SK-N-SH treated with all-trans-retinoic acid at 6 μM for 48 hours (cell line): ENCODE results near the gene R3HDML.

Experiments
- ATAC-seq: fragments of 200-7000 bp; cut with Tn5 transposase; 3 replicates; pipeline ENCODE4 v1.9.1; 2020; ENCODE audit warnings: mild to moderate bottlenecking, moderate library complexity
- ARNTL ChIP-seq: fragments of 450-650 bp; formaldehyde crosslinking; IDR thresholded peaks from 2 replicates; pipeline ENCODE4 v1.5.0; 2020; ENCODE audit warnings: low read depth, mild to moderate bottlenecking, moderate library complexity, borderline replicate concordance
- CREB5 ChIP-seq: fragments of 250-450 bp; sonication (Bioruptor Pico); IDR thresholded peaks from 2 replicates; pipeline ENCODE4 v1.5.1; 2020; ENCODE audit warnings: low read depth, mild to moderate bottlenecking, moderate library complexity
- CSDC2 ChIP-seq: fragments of 250-450 bp; sonication (Bioruptor Pico); IDR thresholded peaks from 2 replicates; pipeline ENCODE4 v1.5.0; 2020; ENCODE audit warnings: mild to moderate bottlenecking, moderate library complexity
- CSRNP3 ChIP-seq: fragments of 250-450 bp; sonication (Bioruptor Pico); IDR thresholded peaks from 2 replicates; pipeline ENCODE4 v1.5.1; 2021; ENCODE audit warnings: mild to moderate bottlenecking, moderate library complexity
- ESRRG ChIP-seq: fragments of 250-450 bp; sonication (Bioruptor Pico); IDR thresholded peaks from 2 replicates; pipeline ENCODE4 v1.6.1; 2021; ENCODE audit warnings: mild to moderate bottlenecking
- GLIS3 ChIP-seq: fragments of 250-450 bp; sonication (Bioruptor Pico); IDR thresholded peaks from 2 replicates; pipeline ENCODE4 v1.5.0; 2020; ENCODE audit warnings: mild to moderate bottlenecking, moderate library complexity
- OSR1 ChIP-seq: fragments of 250-450 bp; sonication (Bioruptor Pico); IDR thresholded peaks from 2 replicates; pipeline ENCODE4 v1.8.0; 2022; ENCODE audit warnings: moderate library complexity, mild to moderate bottlenecking, inconsistent platforms
- PATZ1 ChIP-seq: fragments of 250-450 bp; sonication (Bioruptor Pico); IDR thresholded peaks from 2 replicates; pipeline ENCODE4 v1.8.0; 2020; ENCODE audit warnings: mild to moderate bottlenecking, moderate library complexity, borderline replicate concordance
- POU6F1 ChIP-seq: fragments of 250-450 bp; sonication (Bioruptor Pico); IDR thresholded peaks from 2 replicates; pipeline ENCODE4 v1.8.0; 2021; ENCODE audit warnings: low read depth, mild to moderate bottlenecking, moderate library complexity, borderline replicate concordance
- PPARA ChIP-seq: fragments of 250-450 bp; sonication (Bioruptor Pico); IDR thresholded peaks from 2 replicates; pipeline ENCODE4 v1.5.0; 2020; ENCODE audit warnings: mild to moderate bottlenecking, borderline replicate concordance
- RARB ChIP-seq: fragments of 250-450 bp; sonication (Bioruptor Pico); IDR thresholded peaks from 2 replicates; pipeline ENCODE4 v1.8.0; 2021; ENCODE audit warnings: mild to moderate bottlenecking, moderate library complexity
- SNAI2 ChIP-seq: fragments of 250-450 bp; sonication (Bioruptor Pico); IDR thresholded peaks from 2 replicates; pipeline ENCODE4 v1.5.0; 2020; ENCODE audit warnings: mild to moderate bottlenecking, moderate library complexity
- TCF4 ChIP-seq: fragments of 250-450 bp; sonication (Bioruptor Pico); IDR thresholded peaks from 2 replicates; pipeline ENCODE4 v1.8.0; 2021; ENCODE audit warnings: mild to moderate bottlenecking, moderate library complexity, borderline replicate concordance
- TOX ChIP-seq: fragments of 250-450 bp; sonication (Bioruptor Pico); IDR thresholded peaks from 2 replicates; pipeline ENCODE4 v1.8.0; 2021; ENCODE audit warnings: mild to moderate bottlenecking, moderate library complexity, borderline replicate concordance
- TSHZ2 ChIP-seq: fragments of 250-450 bp; sonication (Bioruptor Pico); IDR thresholded peaks from 2 replicates; pipeline ENCODE4 v1.5.0; 2020; ENCODE audit warnings: mild to moderate bottlenecking, moderate library complexity
- ZC3H10 ChIP-seq: fragments of 250-450 bp; sonication (Bioruptor Pico); IDR thresholded peaks from 2 replicates; pipeline ENCODE4 v1.5.1; 2021; ENCODE audit warnings: mild to moderate bottlenecking, moderate library complexity
- ZFP3 ChIP-seq: fragments of 250-450 bp; sonication (Bioruptor Pico); IDR thresholded peaks from 2 replicates; pipeline ENCODE4 v1.5.0; 2020; ENCODE audit warnings: mild to moderate bottlenecking, moderate library complexity
- ZFP30 ChIP-seq: fragments of 450-650 bp; formaldehyde crosslinking; IDR thresholded peaks from 2 replicates; pipeline ENCODE4 v1.5.0; 2022; ENCODE audit warnings: mild to moderate bottlenecking, moderate library complexity
- ZNF565 ChIP-seq: fragments of 450-650 bp; formaldehyde crosslinking; conservative IDR thresholded peaks from 2 replicates; pipeline ENCODE4 v1.5.0; 2020; ENCODE audit warnings: low read depth, mild to moderate bottlenecking, moderate library complexity
- ZNF70 ChIP-seq: fragments of 450-650 bp; formaldehyde crosslinking; IDR thresholded peaks from 2 replicates; pipeline ENCODE4 v1.5.0; 2020; ENCODE audit warnings: mild to moderate bottlenecking, moderate library complexity
- ZNF8 ChIP-seq: fragments of 450-650 bp; formaldehyde crosslinking; IDR thresholded peaks from 2 replicates; pipeline ENCODE4 v1.5.0; 2020; ENCODE audit warnings: mild to moderate bottlenecking, moderate library complexity

Gene R3HDML

GRCh38 chr20:44314870-44315269 is 22.0 kb upstream of the R3HDML start:
- ATAC-seq = no peak
- TF ChIP-seq POU6F1 (CRISPR knock-in tag) (no peak), ZFP3 (CRISPR knock-in tag) (no peak), GLIS3 (CRISPR knock-in tag) (no peak), OSR1 (CRISPR knock-in tag) (no peak), CREB5 (CRISPR knock-in tag) (no peak), ZNF70 (CRISPR knock-in tag) (no peak), SNAI2 (no peak), CSDC2 (CRISPR knock-in tag) (no peak), ESRRG (CRISPR knock-in tag) (no peak), CSRNP3 (no peak), ARNTL (CRISPR knock-in tag) (no peak), PPARA (no peak), TOX (CRISPR knock-in tag) (no peak), ZNF8 (CRISPR knock-in tag) (no peak), ZNF565 (CRISPR knock-in tag) (no peak), RARB (CRISPR knock-in tag) (no peak)

- no peak for TF ChIP-seq SNAI2
- TF ChIP-seq TCF4 = no peak
- no peak for TF ChIP-seq CSDC2 (CRISPR knock-in tag)
- TF ChIP-seq ZC3H10 = no peak
- no peak for TF ChIP-seq ZNF70 (CRISPR knock-in tag)
- no peak for TF ChIP-seq ARNTL (CRISPR knock-in tag)
- no peak for TF ChIP-seq ZNF565 (CRISPR knock-in tag)
- TF ChIP-seq ESRRG (CRISPR knock-in tag) = no peak
- TF ChIP-seq OSR1 (CRISPR knock-in tag) = no peak
- no peak for TF ChIP-seq TSHZ2 (CRISPR knock-in tag)
- TF ChIP-seq ZFP30 (CRISPR knock-in tag) = no peak
- TF ChIP-seq GLIS3 (CRISPR knock-in tag) = no peak
- TF ChIP-seq POU6F1 (CRISPR knock-in tag) = no peak
- TF ChIP-seq, all 23 proteins: peak for 0
- no peak for ATAC-seq
These were observed 16.9 kb upstream of the R3HDML start for GRCh38 chr20:44319839-44320422.

GRCh38 chr20:44324343-44324742 is 12.5 kb upstream of the R3HDML start:
- no peak for ATAC-seq
- no peak for TF ChIP-seq TCF4
- no peak for TF ChIP-seq ESRRG (CRISPR knock-in tag)
- TF ChIP-seq ZNF565 (CRISPR knock-in tag) = no peak
- TF ChIP-seq SNAI2 = no peak
- no peak for TF ChIP-seq CSRNP3
- TF ChIP-seq CSDC2 (CRISPR knock-in tag) = no peak
- no peak for TF ChIP-seq PATZ1
- no peak for TF ChIP-seq ZNF70 (CRISPR knock-in tag)
- TF ChIP-seq GLIS3 (CRISPR knock-in tag) = no peak
